ACC112 (cell line): ENCODE results near the gene SLC39A2.
"Not testable (repeated sequence)": the region's sequence is repeated elsewhere in the genome, so short reads cannot be mapped to it uniquely, and the experiment has no call there.

Experiments used
- H2AFZ ChIP-seq: fragments of 200-600 bp; sonication (generic); one replicate; pipeline ENCODE4 v1.6.0; 2017; ENCODE audit warnings: antibody characterized with exemption, low read length; ENCODE audit not compliant: unreplicated experiment
- H3K27ac ChIP-seq: fragments of 200-600 bp; sonication (generic); 2 replicates; pipeline ENCODE4 v1.5.1; 2014; ENCODE audit warnings: low read depth, mild to moderate bottlenecking, antibody characterized with exemption, low read length, moderate library complexity
- H3K27me3 ChIP-seq: fragments of 200-600 bp; sonication (generic); 2 replicates; pipeline ENCODE4 v1.6.1; 2014; ENCODE audit warnings: mild to moderate bottlenecking, antibody characterized with exemption, low read length, moderate library complexity, mixed read lengths; ENCODE audit not compliant: insufficient read depth
- H3K36me3 ChIP-seq: fragments of 200-600 bp; sonication (generic); 2 replicates; pipeline ENCODE4 v1.6.1; 2016; ENCODE audit warnings: mild to moderate bottlenecking, antibody characterized with exemption, low read length, moderate library complexity, mixed read lengths; ENCODE audit not compliant: insufficient read depth
- H3K4me1 ChIP-seq: fragments of 200-600 bp; sonication (generic); one replicate; pipeline ENCODE4 v1.6.1; 2016; ENCODE audit warnings: low read length, mixed read lengths; ENCODE audit not compliant: insufficient read depth, unreplicated experiment, control insufficient read depth
- H3K4me3 ChIP-seq: fragments of 200-600 bp; sonication (generic); 2 replicates; pipeline ENCODE4 v1.5.1; 2014; ENCODE audit warnings: mild to moderate bottlenecking, low read depth, low read length
- H3K79me2 ChIP-seq: fragments of 200-600 bp; sonication (generic); one replicate; pipeline ENCODE4 v1.6.0; 2016; ENCODE audit warnings: low read length; ENCODE audit not compliant: control insufficient read depth, unreplicated experiment, insufficient read depth

Gene SLC39A2

GRCh38 chr14:20997115-20997514 lies 2.0 kb upstream of the SLC39A2 start:
- Histone ChIP-seq H3K79me2 (peaks cover 4% of the 10 kb centered on the region), H3K27ac (no peak overlapping the region), H3K4me3 (no peak overlapping the region), H2AFZ (no peak overlapping the region), H3K27me3 (no peaks in the 10 kb centered on the region), H3K36me3 (peaks cover 25% of the 10 kb centered on the region), H3K4me1 (peaks cover 4% of the 10 kb centered on the region)

DNA sequence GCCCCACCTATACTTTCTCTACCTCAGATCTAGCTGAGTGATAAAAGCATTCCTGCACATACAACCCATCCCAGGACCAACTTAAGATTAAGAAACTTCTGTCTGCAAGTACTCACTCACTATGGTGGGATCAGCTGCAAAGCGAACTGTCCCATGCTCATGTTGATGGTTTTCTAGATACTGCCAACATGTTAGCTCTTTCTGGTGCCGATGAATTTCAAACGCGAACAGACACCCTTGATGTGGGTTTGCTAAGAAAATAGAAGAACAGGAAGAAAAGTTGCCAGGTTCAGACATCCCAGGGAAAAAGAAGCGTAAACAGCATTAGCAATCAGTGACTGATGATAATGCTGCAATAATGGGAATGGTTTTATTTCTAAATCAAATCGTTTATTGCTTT lies 1.5 kb upstream of the SLC39A2 start:
- H3K36me3 ChIP-seq: peaks cover 20% of the 10 kb centered on the region
- H2AFZ ChIP-seq: no peak overlapping the region
- no peaks in the 10 kb centered on the region for H3K27me3 ChIP-seq
- H3K4me3 ChIP-seq: no peak overlapping the region
- no peaks in the 10 kb centered on the region for H3K79me2 ChIP-seq
- H3K4me1 ChIP-seq: peaks cover 4% of the 10 kb centered on the region
- no peak overlapping the region for H3K27ac ChIP-seq

GRCh38 chr14:20998139-20998538 lies 954 bp upstream of the SLC39A2 start:
- peaks cover 4% of the 10 kb centered on the region for H3K4me1 ChIP-seq
- no peak overlapping the region for H3K4me3 ChIP-seq
- H3K79me2 ChIP-seq: no peaks in the 10 kb centered on the region
- H3K36me3 ChIP-seq: peaks cover 15% of the 10 kb centered on the region
- H3K27ac ChIP-seq: no peak overlapping the region
- no peaks in the 10 kb centered on the region for H3K27me3 ChIP-seq
- H2AFZ ChIP-seq: no peak overlapping the region

GRCh38 chr14:20999591-20999990 lies 498 bp downstream of the SLC39A2 start:
- H3K4me1 ChIP-seq: peaks cover 4% of the 10 kb centered on the region
- peaks cover 12% of the 10 kb centered on the region for H3K36me3 ChIP-seq
- no peaks in the 10 kb centered on the region for H3K79me2 ChIP-seq
- H2AFZ ChIP-seq: no peak overlapping the region
- H3K27ac ChIP-seq: no peak overlapping the region
- H3K4me3 ChIP-seq: no peak overlapping the region
- H3K27me3 ChIP-seq: no peaks in the 10 kb centered on the region

DNA sequence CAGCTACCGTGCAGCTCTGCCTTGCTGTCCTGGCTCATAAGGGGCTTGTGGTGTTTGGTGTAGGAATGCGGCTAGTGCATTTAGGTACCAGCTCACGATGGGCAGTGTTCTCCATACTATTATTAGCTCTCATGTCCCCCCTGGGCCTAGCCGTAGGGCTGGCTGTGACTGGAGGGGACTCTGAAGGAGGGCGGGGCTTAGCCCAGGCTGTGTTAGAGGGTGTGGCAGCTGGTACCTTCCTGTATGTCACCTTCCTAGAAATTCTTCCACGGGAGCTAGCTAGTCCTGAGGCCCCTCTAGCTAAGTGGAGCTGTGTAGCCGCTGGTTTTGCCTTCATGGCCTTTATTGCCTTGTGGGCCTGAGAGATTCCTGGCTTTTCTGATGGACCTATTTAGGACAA lies 2.1 kb downstream of the SLC39A2 start:
- no peak overlapping the region for H3K4me3 ChIP-seq
- no peaks in the 10 kb centered on the region for H3K27me3 ChIP-seq
- H3K4me1 ChIP-seq: peaks cover 4% of the 10 kb centered on the region
- H3K27ac ChIP-seq: no peak overlapping the region
- H3K36me3 ChIP-seq: peaks cover 6% of the 10 kb centered on the region; the same call in 1 of the 2 replicates
- H2AFZ ChIP-seq: no peak overlapping the region
- no peaks in the 10 kb centered on the region for H3K79me2 ChIP-seq

DNA sequence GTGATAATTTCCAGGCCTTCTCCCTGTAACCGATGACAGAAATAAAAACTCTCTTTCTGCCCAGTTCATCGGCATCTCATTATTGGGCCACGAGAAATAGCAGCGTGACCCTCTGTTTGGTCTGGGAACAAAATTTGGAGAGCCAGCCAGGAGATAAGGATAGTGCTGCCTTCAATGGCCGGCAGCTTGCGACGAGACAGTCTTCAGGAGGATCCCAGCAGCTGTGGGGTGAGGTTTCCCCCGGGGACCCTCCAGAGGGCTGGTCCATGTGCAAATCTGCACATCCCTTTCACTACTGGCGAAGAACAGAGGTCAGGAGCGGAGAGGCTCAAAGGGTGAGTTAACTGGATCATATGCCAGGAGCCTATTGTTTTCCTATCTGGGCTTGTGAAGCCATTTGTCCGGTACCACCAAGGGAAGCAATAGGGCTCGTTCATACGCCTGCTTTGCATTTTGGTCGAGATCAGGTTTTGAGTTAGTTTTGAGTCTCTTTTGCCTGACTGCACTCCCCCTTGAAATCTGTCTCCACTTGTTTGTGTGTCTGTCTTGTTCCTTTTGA lies 4.8 kb downstream of the SLC39A2 start:
- Histone ChIP-seq H3K4me1 (no peaks in the 10 kb centered on the region), H3K27ac (no peak overlapping the region), H3K27me3 (no peaks in the 10 kb centered on the region), H2AFZ (no peak overlapping the region), H3K36me3 (no peaks in the 10 kb centered on the region), H3K4me3 (no peak overlapping the region), H3K79me2 (no peaks in the 10 kb centered on the region)

DNA sequence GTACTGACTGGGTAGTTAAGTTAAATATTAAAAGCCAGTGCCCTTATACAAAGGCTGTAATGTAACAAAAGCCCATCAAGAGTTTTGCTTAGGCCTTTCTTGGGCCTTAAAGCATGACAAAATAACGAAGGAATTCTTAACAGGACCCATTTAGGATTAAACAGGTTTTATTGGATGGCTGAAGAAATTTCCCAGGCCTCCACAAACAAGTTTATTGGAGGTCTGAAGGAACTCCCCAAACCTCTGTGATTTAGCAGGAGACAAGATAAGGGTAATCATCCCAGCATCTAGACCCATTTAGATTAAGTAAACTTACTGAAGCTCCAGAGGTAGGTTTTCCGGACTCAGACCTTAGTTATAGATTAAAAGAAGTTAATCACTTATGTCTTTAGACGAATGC lies 10.6 kb downstream of the SLC39A2 start:
- not testable (repeated sequence) for H3K4me1 ChIP-seq, H2AFZ ChIP-seq, H3K4me3 ChIP-seq, H3K27ac ChIP-seq, H3K79me2 ChIP-seq, H3K36me3 ChIP-seq
- peaks cover 26% of the 10 kb centered on the region for H3K27me3 ChIP-seq

DNA sequence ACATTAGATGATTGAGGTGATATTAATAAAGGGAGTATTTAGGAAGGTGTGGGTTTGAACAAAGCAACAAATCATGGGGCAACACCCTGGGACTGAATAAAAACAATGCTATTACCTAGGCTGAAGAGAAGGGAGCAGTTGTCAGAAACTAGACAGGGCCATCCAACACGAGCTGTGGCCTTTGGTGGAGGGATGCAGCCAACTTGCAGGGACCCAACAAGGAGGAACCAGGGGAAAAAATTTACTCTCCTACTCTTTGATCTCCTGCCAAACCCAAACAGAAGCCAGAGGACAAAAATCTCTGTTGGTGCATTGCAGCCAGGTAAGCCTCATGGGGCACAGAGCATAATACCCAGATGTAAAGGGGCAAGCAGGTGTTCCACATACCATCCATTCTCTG lies 12.0 kb downstream of the SLC39A2 start:
- H2AFZ ChIP-seq: no peak overlapping the region
- H3K27me3 ChIP-seq: peaks cover 30% of the 10 kb centered on the region
- no peaks in the 10 kb centered on the region for H3K79me2 ChIP-seq
- no peak overlapping the region for H3K4me3 ChIP-seq
- no peaks in the 10 kb centered on the region for H3K36me3 ChIP-seq
- H3K27ac ChIP-seq: no peak overlapping the region
- no peaks in the 10 kb centered on the region for H3K4me1 ChIP-seq

DNA sequence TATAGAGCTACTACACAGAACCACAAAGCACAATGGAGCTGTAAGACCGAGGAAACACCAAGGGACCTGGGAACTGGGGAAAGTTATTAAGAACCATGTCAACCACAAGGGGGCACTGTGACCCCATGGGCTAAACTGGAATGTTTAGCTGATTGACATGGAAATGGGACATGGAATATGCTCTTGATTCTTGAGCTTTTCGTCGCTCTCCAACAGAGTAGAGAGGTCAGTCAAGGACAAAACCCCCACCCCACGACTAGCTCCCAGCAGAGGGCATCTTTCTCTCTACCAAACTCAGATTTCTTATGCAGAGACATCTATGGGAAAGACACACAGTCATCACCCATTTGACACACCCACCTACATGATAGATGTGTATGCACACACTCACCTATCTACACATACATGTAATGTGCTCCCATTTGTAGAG lies 15.7 kb downstream of the SLC39A2 start:
- H3K36me3 ChIP-seq: no peaks in the 10 kb centered on the region
- no peak overlapping the region for H3K4me3 ChIP-seq
- H3K79me2 ChIP-seq: no peaks in the 10 kb centered on the region
- H3K27ac ChIP-seq: no peak overlapping the region
- H3K4me1 ChIP-seq: no peaks in the 10 kb centered on the region
- no peak overlapping the region for H2AFZ ChIP-seq
- H3K27me3 ChIP-seq: peaks cover 45% of the 10 kb centered on the region

GRCh38 chr14:21015312-21015711 lies 16.2 kb downstream of the SLC39A2 start:
- H3K27me3 ChIP-seq: peaks cover 47% of the 10 kb centered on the region
- H3K27ac ChIP-seq: no peak overlapping the region
- H2AFZ ChIP-seq: no peak overlapping the region
- H3K4me3 ChIP-seq: no peak overlapping the region
- no peaks in the 10 kb centered on the region for H3K79me2 ChIP-seq
- no peaks in the 10 kb centered on the region for H3K4me1 ChIP-seq
- H3K36me3 ChIP-seq: no peaks in the 10 kb centered on the region

GRCh38 chr14:21016413-21017190 lies 17.5 kb downstream of the SLC39A2 start:
- Histone ChIP-seq H3K27me3 (peaks cover 52% of the 10 kb centered on the region), H2AFZ (no peak overlapping the region), H3K36me3 (no peaks in the 10 kb centered on the region), H3K4me3 (no peak overlapping the region), H3K79me2 (no peaks in the 10 kb centered on the region), H3K27ac (no peak overlapping the region), H3K4me1 (no peaks in the 10 kb centered on the region)
